K562 (cell line): ENCODE measurements around the gene GMEB2. TPM values are rescaled to one million over a fixed set of nuclear protein-coding genes. Genes with fewer than 3 reads are reported as not detected.
A peak's percentile ranks its signal among the peaks of the same experiment; 100 is the strongest.

ENCODE experiments used
- CCAR2 ChIP-seq: fragments of 200-400 bp; formaldehyde crosslinking; IDR thresholded peaks from 2 replicates; pipeline ENCODE4 v1.6.1; 2017; ENCODE audit warnings: mild to moderate bottlenecking, low read depth, low read length
- CHD4 ChIP-seq: fragments of 200-600 bp; sonication (generic); IDR thresholded peaks from 3 replicates; pipeline ENCODE4 v1.6.1; 2012; ENCODE audit warnings: low read depth, mild to moderate bottlenecking, mixed read lengths, low read length, inconsistent platforms; ENCODE audit not compliant: insufficient read depth, insufficient replicate concordance, poor library complexity, severe bottlenecking
- E2F5 ChIP-seq: sonication (generic); formaldehyde crosslinking; IDR thresholded peaks from 2 replicates; pipeline ENCODE4 v1.8.0; 2022; ENCODE audit warnings: mild to moderate bottlenecking, missing genetic modification reagents
- EP300 ChIP-seq: IDR thresholded peaks from 2 replicates; pipeline ENCODE4 v1.6.1; 2012; ENCODE audit warnings: low read length, improper control_type of control experiment
- HDAC8 ChIP-seq: fragments of 450-650 bp; IDR thresholded peaks from 2 replicates; pipeline ENCODE4 v1.6.1; 2016; ENCODE audit warnings: mild to moderate bottlenecking, missing genetic modification characterization, moderate library complexity, missing compliant biosample characterization
- HMG20A ChIP-seq: fragments of 450-650 bp; formaldehyde crosslinking; conservative IDR thresholded peaks from 2 replicates; pipeline ENCODE4 v1.4.0; 2020; ENCODE audit warnings: mild to moderate bottlenecking, mixed read lengths
- IFI16 ChIP-seq: fragments of 250-450 bp; sonication (Bioruptor Pico); IDR thresholded peaks from 2 replicates; pipeline ENCODE4 v2.1.2; 2022; ENCODE audit warnings: mild to moderate bottlenecking, inconsistent platforms
- ILF3 ChIP-seq: fragments of 450-650 bp; IDR thresholded peaks from 2 replicates; pipeline ENCODE4 v1.6.1; 2018; ENCODE audit warnings: antibody characterized with exemption, mild to moderate bottlenecking, moderate library complexity, borderline replicate concordance
- KDM1A ChIP-seq, 2 experiments: fragments of 450-650 bp; IDR thresholded peaks; 2 replicates each; pipeline ENCODE4 v1.6.1; 2016; ENCODE audit warnings: mild to moderate bottlenecking in 2 of 2
- NR2C1 ChIP-seq, 2 experiments: fragments of 450-650 bp; IDR thresholded peaks; 2 replicates each; pipeline ENCODE4 v1.6.1; 2017; ENCODE audit warnings: mild to moderate bottlenecking in 2 of 2, antibody characterized with exemption in 1 of 2, inconsistent platforms in 1 of 2, missing compliant biosample characterization in 1 of 2, missing genetic modification characterization in 1 of 2
- POLR2A ChIP-seq: fragments of 450-650 bp; conservative IDR thresholded peaks from 2 replicates; pipeline ENCODE4 v1.6.1; 2016
- PTTG1 ChIP-seq: fragments of 450-650 bp; IDR thresholded peaks from 2 replicates; pipeline ENCODE4 v1.6.1; 2016; ENCODE audit warnings: low read depth, mild to moderate bottlenecking, missing genetic modification characterization, missing compliant biosample characterization
- RNF2 ChIP-seq: sonication (generic); IDR thresholded peaks from 2 replicates; pipeline ENCODE4 v1.6.1; 2016
- STAT5B ChIP-seq: fragments of 250-450 bp; sonication (Bioruptor Pico); IDR thresholded peaks from 2 replicates; pipeline ENCODE4 v1.8.0; 2021; ENCODE audit warnings: mild to moderate bottlenecking, inconsistent platforms
- TEAD4 ChIP-seq, 2 experiments: sonication (generic) in 1 of 2; formaldehyde crosslinking in 1 of 2; IDR thresholded peaks; 2 replicates each; pipeline versions ENCODE4 v1.6.1 to v1.8.0; 2012 to 2022; ENCODE audit warnings: borderline replicate concordance in 1 of 2, inconsistent platforms in 1 of 2, low read length in 1 of 2, mild to moderate bottlenecking in 1 of 2, missing genetic modification reagents in 1 of 2
- ZBTB11 ChIP-seq, 3 experiments: fragments of 200-800 bp in 1 of 3; fragments of 250-450 bp in 1 of 3; fragments of 450-650 bp in 1 of 3; sonication (Bioruptor Pico) in 1 of 3; sonication (Bioruptor generic) in 1 of 3; formaldehyde crosslinking in 1 of 3; IDR thresholded peaks; 2 replicates each; pipeline versions ENCODE4 v1.6.1 to v1.8.0; 2016 to 2022; ENCODE audit warnings: mild to moderate bottlenecking in 2 of 3, missing genetic modification characterization in 2 of 3, missing compliant biosample characterization in 1 of 3, moderate library complexity in 1 of 3
- ZBTB2 ChIP-seq: fragments of 450-650 bp; IDR thresholded peaks from 2 replicates; pipeline ENCODE4 v1.6.1; 2016; ENCODE audit warnings: antibody characterized with exemption
- ZNF124 ChIP-seq: sonication (generic); formaldehyde crosslinking; IDR thresholded peaks from 2 replicates; pipeline ENCODE4 v1.8.1; 2022; ENCODE audit warnings: missing genetic modification reagents
- ZNF224 ChIP-seq: sonication (generic); formaldehyde crosslinking; IDR thresholded peaks from 2 replicates; pipeline ENCODE4 v1.8.0; 2022; ENCODE audit warnings: mild to moderate bottlenecking, missing genetic modification reagents
- ZNF77 ChIP-seq: fragments of 250-450 bp; sonication (Bioruptor Pico); IDR thresholded peaks from 2 replicates; pipeline ENCODE4 v1.5.0; 2020
- polyA plus RNA-seq, 8 experiments: library from polyadenylated mRNA; depleted of rRNA in 4 of 8; stranded (reverse) in 5 of 8; unstranded in 3 of 8; fragments of >200 nt; fragmentation: Nextera tagmentation in 2 of 8; fragmentation: Illumina TruSeq in 1 of 8; extraction: Ambion mirVana in 2 of 8; extraction: Trizol in 1 of 8; gene quantifications; 2 replicates each; pipeline versions ENCODE4 v1.2.1 to v1.2.3, GENCODE V29; 2011 to 2014; ENCODE audit warnings: inconsistent platforms in 1 of 8, missing spikeins in 1 of 8
- total RNA-seq, 7 experiments: library from RNA; depleted of rRNA in 6 of 7; stranded (reverse); fragments of >200 nt in 6 of 7; fragmentation: Illumina TruSeq in 2 of 7; extraction: Trizol in 2 of 7; gene quantifications; 2 replicates each; pipeline versions ENCODE4 v1.2.1 to v1.2.3, GENCODE V29; 2011 to 2021; ENCODE audit warnings: low replicate concordance in 1 of 7
- TF ChIP-seq, protein P1 (sequence below): fragments of 450-650 bp; IDR thresholded peaks from 2 replicates; pipeline ENCODE4 v1.6.1; 2017; ENCODE audit warnings: mild to moderate bottlenecking, moderate library complexity

The GMEB2 gene
- total and polyA plus RNA-seq, 9 of the 15 experiments (the other 6 are each of a cell fraction or from before 2014, with no cell fraction given), result 0.03 to 13.9 (median 6.3) TPM

DNA sequence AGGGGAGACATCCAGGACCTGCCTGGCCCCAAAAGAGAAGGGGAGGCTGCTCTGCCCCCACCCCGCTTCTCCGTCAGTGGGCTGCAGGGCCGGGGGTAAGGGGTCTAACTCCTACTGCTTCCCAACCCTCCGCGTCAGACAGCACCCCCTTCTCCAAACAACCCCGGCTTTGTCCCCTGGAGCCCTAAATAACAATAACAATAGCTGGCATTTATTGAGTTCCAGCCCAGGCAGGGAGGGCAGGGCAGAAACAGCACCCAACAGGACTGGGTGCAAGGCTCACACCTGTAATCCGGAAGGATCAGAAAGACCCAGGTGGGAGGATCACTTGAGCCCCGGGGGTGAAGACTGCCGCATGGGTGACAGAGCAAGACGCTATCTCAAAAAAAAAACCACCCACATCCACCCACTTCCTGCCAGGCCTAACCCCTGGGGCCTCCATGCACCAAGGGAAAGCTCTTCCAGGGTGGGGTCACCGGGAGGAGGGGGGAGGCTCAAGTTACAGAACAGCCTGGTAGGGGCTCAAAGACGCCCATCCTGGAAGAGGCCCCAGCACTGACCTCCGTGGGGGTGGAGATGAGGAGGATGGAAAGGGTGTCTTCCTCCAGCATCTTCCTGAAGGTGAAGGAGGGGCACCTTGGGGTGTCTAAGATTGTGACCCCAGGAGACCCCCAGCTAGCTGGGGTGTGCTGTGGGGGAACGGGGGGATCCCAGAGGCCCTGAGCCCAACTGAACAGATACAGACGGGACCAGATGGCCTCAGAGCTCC lies 74.2 kb downstream of the GMEB2 start (continued):
- TF ChIP-seq TEAD4 (IDR thresholded peaks at IDR 0.05; ENCODE audit: low read length), result no peak
- TF ChIP-seq TEAD4 (CRISPR knock-in tag; IDR thresholded peaks at IDR 0.05; ENCODE audit: borderline replicate concordance), result no peak
- TF ChIP-seq HMG20A (CRISPR knock-in tag), result no peak
- 0 out of 2 replicates have a peak, but pooled peaks have one; percentile 29 for TF ChIP-seq POLR2A
- no peak for TF ChIP-seq ZBTB11 (CRISPR knock-in tag; IDR thresholded peaks at IDR 0.05)
- TF ChIP-seq EP300, result peak; percentile 60; the same call in 1 of the 2 replicates
- peak; percentile 82; the same call in 1 of the 2 replicates for TF ChIP-seq RNF2
- TF ChIP-seq ILF3, result no peak
- TF ChIP-seq E2F5 (CRISPR knock-in tag), result no peak
- TF ChIP-seq HDAC8 (tag), result no peak
- TF ChIP-seq ZNF77 (CRISPR knock-in tag), result no peak
- peak; percentile 60 for TF ChIP-seq ZBTB2
- TF ChIP-seq STAT5B (CRISPR knock-in tag), result no peak
- no peak for TF ChIP-seq IFI16
- TF ChIP-seq ZNF124 (CRISPR knock-in tag), result no peak
- peak; percentile 80; the same call in 1 of the 2 replicates for TF ChIP-seq NR2C1 (IDR thresholded peaks at IDR 0.05)
- TF ChIP-seq NR2C1 (tag; IDR thresholded peaks at IDR 0.05), result peak; percentile 59
- no peak for TF ChIP-seq ZNF224 (CRISPR knock-in tag)
- no peak for TF ChIP-seq CCAR2
- TF ChIP-seq PTTG1, result no peak
- no peak; a peak in 1 of 4 replicates for TF ChIP-seq KDM1A (IDR thresholded peaks at IDR 0.05)
- TF ChIP-seq, protein P1, sequence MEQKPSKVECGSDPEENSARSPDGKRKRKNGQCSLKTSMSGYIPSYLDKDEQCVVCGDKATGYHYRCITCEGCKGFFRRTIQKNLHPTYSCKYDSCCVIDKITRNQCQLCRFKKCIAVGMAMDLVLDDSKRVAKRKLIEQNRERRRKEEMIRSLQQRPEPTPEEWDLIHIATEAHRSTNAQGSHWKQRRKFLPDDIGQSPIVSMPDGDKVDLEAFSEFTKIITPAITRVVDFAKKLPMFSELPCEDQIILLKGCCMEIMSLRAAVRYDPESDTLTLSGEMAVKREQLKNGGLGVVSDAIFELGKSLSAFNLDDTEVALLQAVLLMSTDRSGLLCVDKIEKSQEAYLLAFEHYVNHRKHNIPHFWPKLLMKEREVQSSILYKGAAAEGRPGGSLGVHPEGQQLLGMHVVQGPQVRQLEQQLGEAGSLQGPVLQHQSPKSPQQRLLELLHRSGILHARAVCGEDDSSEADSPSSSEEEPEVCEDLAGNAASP, result no peak
- TF ChIP-seq CHD4, result no peak
